TTC549 (cell line): ENCODE results near the gene RIN3.

ENCODE experiments used
- FAIRE-seq: peaks from 2 replicates; lab custom pipeline; 2012; peaks lifted over from hg19 to GRCh38; lab: Jason Lieb, UNC

The RIN3 gene, protein sequence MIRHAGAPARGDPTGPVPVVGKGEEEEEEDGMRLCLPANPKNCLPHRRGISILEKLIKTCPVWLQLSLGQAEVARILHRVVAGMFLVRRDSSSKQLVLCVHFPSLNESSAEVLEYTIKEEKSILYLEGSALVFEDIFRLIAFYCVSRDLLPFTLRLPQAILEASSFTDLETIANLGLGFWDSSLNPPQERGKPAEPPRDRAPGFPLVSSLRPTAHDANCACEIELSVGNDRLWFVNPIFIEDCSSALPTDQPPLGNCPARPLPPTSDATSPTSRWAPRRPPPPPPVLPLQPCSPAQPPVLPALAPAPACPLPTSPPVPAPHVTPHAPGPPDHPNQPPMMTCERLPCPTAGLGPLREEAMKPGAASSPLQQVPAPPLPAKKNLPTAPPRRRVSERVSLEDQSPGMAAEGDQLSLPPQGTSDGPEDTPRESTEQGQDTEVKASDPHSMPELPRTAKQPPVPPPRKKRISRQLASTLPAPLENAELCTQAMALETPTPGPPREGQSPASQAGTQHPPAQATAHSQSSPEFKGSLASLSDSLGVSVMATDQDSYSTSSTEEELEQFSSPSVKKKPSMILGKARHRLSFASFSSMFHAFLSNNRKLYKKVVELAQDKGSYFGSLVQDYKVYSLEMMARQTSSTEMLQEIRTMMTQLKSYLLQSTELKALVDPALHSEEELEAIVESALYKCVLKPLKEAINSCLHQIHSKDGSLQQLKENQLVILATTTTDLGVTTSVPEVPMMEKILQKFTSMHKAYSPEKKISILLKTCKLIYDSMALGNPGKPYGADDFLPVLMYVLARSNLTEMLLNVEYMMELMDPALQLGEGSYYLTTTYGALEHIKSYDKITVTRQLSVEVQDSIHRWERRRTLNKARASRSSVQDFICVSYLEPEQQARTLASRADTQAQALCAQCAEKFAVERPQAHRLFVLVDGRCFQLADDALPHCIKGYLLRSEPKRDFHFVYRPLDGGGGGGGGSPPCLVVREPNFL

DNA sequence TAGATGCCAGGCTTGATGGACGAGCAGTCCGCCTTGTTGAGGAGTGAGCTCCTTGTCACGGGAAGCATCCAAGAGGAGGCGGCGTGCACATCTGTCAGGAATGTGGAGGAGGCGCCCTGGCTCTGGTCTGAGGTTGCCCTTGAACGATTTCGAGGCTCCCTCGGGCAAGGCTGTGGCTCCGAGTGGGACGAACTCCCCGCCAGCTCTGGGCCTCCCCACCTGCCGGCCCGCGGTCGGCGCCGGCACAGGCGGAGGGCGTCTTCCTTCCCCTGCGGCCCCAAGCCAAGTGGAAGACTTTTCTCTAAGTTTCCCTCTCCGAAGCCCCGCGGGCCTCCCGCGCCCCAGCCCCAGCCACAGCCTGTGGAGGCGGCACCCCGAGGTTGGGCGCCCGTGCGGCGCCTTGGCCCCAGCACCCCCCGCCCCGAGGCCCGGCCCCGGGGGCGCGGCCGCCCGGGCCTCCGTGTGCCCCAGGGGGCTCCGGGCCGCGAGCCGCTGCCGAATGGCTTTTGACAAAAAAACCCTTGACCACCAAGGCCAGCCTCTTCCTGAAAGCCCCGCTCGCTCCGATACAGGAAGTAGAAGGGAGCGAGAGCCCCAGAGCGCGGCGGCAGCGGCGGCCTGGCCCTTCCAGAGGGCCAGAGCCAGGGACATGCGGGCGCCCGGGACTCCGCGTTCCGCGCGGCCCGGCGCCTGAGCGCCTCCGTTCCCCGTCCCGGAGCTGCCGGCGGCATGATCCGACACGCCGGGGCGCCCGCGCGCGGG, at the start of gene RIN3:
RIN3 (plus strand) TSS at position 578 of the 762 bp plus-strand sequence; CDS start at position 730, 152 bp downstream.
- no peak for FAIRE-seq

DNA sequence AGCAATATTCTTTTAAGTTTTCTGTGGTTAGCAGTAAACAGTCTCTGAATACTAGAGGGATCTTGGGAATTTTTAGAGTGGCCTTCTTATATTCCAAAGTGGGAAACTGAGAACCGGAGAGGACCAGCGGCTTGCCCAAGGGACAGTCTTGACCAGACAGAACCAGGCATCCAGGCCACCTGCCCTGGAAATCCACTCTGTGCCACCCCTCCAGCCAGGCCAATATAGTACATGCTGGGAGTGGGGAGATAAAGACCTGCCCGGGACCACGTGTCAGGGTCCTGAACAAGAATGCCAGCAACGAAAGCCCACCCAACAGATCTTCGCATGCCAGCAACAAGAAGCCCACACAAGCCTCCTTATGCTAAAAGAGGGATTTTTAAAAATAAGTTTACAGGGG, 49.4 kb upstream of the RIN3 start:
- no peak for FAIRE-seq

DNA sequence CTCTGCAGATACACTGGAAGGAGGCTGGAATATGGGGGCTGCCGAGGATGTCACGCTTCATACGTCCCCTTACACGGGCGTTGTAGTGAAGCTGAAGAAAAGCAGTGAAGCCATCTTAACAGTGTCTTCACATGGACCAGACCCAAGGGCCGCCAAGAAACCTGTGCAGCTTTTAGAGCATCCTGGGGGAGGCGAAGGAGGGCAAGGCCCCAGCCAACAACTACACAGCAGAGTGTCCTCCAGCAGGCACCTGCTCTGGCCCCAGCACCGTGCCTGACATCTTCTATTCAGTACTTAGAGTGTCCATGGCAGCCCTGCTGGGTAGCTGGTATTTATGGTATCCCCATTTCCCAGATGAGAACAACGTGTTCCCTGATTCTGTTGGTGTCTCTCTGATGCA, 48.9 kb upstream of the RIN3 start:
- no peak for FAIRE-seq

DNA sequence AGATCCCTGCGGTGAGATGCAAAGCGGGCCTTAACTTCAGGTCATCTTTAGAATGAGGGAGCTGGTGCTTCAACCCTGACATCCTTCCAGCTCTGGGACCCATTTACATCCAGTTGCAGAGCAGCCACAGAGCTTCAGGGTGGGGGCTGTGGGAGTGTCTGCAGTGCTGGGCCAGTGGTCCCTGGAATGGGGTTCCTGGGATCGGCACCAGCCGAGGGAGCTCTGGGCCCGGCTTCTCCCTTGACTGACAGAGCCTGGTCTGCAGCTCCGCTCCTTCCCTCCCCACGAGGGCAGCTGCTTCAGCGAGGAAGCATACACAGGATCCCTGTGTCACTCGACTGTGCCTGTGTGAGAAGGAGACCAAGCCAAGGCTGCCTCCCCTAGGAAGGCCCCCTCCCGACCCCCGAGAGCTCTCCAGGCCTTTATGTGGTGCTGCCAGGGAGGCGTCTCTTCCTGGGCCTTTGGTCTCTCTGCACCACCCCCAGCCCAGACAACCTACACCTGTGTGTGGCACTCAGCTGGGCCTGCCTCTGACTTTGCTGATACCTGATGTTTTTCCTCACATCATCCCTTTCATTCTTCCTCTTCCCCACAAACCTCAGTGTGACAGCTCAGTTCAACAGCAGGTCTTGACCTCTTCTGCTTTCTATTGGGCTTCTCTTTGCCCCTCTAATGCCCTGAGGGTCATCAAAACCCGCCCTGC, 48.1 kb upstream of the RIN3 start:
- FAIRE-seq: no peak

DNA sequence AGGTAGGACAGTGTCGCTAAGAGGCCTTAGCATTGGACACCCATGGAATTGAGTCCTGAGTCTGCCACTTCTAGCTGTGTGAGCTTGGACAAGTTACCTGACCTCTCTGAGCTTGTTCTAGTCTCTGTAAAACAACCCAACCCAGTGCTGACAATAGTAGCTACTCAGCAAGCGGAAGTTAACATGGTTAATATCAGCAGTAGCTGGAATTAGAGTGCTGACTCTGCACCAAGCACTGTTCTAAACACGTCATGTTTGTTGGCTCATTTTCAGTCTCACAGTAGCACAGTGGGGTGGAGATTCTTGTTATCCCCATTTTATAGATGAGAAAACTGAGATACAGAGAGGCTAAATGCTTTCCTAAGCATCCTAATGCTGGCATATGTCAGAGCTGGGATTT, 47.5 kb upstream of the RIN3 start:
- no peak for FAIRE-seq

DNA sequence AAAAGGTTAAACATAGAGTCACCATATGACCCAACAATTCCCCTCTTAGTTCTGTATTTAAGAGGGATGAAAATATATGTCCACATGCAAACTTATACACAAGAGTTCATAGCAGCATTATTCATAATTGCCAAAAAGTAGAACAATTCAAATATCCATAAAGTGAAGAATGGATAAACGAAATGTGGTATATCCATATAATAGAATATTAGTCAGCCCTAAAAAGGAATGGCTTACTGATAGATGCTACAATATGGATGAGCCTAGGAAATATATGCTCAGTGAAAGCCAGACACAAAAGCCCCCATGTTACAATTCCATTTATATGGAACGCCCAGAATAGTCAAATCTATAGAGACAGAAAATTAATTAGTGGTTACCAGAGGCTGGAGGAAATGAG, 44.1 kb upstream of the RIN3 start:
- FAIRE-seq: no peak

DNA sequence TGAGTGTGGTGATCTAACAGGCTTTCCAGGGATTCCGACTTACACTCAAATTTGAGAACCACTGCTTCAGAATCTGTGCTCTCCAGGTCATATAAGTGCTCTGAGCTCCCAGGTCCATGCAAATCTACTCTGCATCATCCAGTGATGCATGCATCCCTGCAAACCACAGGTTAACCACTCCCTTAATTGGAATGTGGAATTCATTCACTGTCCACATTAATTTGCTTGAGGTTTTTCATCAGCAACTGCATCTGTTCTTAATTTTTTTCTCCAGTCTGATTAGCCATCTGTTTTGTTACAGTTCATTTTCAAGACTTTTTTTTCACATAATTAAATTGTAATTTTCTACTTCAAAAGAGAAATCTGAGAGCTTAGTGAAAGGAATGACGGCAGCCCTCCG, 43.4 kb upstream of the RIN3 start:
- FAIRE-seq: no peak

DNA sequence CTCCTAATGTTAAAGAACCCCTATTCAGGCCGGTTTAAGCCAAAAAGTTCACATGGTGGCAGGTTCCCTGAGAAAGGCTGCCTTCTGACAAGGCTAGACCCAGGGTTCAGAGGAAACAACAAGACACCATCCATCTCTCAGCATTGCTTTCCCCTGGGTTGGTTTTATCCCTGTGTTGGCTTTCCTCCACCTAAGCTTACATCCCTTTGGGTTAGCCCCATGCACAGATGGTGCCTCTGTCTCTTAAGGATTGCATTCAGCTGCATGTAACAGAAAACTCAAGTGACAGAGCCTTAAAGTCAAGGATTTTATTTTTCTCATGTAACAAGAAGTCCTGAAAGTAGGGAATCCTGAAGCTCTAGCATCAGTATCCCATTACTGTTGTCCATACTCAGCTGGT, 42.8 kb upstream of the RIN3 start:
- no peak for FAIRE-seq

DNA sequence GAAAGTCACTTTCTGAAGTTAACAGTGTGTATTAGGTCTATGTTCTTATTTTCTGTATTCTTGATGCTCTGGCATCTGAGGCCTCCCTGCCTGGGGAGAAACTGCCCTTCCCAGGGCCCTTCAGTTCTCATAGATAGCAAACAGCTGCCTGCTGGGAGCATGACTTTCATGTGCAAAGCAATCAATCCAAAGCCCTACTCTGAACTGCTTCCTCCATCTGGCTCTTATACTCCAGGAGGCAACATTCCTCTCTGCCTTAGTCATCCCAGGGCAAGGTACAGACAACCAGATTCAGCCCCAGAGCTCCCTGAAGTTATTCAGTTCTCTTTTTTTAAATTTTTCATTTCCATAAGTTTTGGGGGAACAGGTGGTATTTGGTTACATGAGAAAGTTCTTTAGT, 41.7 kb upstream of the RIN3 start:
- no peak for FAIRE-seq

DNA sequence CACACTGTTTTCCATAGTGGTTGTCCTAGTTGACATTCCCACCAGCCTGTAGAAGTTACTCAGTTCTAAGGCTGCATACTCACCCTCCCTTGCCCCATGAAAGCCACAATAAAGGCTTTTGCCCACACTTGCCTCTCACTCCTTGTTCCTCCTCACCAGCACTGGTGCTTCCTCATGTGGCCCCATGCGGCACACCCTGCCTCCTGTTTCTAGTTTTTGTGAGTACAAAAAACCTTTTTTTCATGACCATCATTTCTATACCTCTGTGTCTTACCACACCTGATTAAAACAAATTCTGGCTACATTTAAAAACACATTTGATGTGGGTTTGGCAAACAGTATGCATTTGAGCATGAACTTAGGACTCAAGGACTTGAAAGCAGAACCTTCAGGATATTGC, 40.7 kb upstream of the RIN3 start:
- no peak for FAIRE-seq

DNA sequence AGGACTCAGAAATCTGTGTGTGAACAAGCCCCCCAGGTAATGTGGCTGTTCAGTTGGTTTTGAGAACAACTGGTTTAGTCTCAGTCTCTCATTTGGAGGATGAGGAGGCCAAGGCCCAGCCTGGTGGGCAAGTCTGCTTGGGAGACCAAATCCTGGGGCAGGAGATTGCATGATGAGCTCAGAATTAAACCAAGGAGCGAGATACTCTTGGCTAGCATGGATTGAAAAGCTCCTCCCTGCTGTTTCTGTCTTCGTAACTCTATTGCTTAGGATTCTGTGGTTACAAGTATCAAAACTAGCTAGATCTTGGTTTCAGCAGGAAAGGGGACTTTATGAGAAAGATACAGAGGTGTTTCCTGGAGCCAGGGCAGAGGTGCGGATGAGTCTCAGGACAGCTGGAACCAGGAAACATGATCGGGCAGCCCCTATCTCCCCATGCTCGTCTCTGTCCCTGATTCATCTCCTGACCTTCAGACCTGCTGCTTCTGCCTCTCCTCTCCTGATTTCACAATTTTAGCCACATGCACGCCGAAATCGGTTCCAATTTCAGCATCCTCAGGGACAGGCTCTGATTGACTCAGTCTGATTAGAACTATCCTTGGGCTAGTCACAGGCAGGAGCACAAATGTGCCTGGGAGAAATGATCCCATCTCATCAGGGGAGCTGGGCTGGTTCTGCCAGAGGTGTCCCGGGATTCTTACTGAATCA, 40.2 kb upstream of the RIN3 start:
- FAIRE-seq: no peak

DNA sequence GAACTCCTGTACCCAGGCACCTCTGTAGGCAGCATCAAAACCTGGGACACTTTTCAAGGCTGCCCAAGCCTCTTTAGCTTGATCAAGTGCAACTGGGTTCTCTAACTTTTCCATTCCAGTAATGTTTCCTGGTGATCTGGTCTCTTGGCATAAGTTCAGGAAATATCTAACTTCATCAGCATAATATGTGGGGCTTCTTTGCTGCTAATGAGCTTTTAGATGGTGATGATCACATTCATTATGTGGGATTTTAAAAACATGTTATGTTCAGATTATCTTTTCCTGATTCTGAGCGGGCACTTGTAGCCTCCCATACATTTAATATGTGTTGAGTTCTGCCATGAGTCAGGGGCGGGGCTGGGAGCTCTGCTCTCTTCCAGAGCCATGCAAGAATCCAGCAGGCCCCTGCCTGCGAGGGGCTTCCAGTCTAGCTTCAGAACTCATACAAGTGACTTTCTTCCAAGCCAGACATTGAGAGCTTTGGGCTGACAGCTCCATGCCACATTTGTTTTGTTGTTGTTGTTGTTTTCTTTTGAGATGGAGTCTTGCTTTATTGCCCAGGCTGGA, 39.5 kb upstream of the RIN3 start:
- FAIRE-seq: no peak

DNA sequence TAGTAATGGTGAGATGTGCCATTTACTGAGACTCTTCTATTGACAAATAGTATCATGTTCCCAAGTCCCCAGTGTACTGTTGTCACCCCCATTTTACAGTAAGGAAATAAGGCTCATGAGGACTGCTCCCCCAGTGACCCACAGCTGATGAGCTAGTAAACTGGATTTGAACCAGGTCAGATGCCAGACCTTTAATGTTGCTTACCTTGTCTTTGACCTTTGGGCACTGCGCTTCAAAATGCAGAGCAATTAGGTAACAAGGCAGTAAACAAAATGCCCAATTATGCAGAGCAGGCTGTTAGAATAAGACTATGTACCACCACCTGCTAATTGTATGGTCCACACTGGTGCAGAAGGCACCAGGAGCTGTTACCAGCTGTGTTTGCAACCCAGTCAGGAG, 38.5 kb upstream of the RIN3 start:
- no peak for FAIRE-seq

DNA sequence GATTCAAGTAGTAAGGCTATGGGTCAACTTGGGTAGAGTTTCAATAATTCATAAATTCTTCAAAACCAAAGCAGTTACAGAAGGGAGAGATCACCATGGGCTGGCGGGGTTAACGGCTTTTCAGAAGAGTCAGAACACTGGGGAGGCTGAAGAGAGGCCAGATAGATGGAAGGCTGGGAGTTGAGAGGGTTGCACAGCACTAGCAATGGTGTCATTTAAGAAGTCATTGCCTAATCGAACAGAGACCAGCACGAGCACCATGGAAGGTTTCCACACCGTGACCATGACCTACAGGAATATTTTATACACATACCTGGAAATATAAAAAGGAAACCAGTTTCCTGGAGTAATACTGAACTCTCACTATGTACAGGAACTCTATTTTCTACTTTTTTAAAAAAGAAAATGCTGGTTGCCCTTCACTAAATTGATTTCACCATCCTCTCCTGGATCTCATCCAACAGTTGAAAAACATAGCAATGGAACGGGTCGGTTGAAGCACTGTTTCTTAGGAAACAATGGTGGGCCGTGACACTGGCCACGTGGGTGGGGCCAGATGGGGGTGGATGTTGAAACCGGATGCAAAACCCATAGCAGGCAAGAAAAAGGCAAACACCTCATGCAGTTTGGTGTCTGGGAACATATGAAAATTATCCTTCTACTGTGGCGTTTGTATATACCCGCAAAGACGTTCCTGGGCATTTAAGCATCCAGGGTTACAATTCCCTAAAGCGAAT, 38.0 kb upstream of the RIN3 start:
- no peak for FAIRE-seq

DNA sequence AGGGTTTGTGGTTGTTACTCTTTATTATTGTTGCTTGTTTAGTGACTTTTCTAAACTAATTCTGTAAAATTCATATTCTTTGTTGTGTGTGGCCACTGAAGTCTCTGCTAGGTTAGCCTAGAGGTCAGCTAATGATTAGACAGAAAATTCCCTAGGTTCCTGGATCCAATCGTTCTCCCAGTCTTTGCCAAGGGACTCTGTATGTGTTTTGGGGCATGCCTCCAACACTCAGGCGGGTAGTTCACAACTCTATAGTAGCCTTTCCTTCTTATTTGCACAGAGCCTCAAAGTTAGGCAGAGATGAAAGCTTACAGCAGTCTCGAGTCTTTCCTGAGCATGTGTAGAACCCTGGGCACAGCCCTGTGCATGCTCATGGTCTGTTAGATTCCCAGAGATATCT, 32.7 kb upstream of the RIN3 start:
- FAIRE-seq: no peak

DNA sequence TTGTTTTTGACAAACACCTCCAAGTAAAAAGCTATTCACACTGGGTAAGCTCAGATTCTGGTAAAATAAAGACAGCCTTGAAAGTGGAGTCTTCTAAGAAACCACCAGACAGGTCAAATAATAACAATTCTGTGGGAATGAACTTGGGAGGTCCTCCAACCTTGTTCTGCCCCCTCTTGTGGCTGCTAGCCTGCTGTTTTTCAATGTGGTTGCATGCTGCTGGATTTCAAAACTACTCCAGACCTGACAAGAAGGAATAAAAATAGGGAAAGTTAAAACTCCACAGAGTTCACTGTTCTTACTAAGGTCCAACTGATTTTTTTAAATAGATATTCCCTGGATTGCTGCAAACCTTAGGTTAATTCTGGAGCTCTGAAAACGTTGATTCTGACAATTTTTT, 32.2 kb upstream of the RIN3 start:
- FAIRE-seq: no peak

DNA sequence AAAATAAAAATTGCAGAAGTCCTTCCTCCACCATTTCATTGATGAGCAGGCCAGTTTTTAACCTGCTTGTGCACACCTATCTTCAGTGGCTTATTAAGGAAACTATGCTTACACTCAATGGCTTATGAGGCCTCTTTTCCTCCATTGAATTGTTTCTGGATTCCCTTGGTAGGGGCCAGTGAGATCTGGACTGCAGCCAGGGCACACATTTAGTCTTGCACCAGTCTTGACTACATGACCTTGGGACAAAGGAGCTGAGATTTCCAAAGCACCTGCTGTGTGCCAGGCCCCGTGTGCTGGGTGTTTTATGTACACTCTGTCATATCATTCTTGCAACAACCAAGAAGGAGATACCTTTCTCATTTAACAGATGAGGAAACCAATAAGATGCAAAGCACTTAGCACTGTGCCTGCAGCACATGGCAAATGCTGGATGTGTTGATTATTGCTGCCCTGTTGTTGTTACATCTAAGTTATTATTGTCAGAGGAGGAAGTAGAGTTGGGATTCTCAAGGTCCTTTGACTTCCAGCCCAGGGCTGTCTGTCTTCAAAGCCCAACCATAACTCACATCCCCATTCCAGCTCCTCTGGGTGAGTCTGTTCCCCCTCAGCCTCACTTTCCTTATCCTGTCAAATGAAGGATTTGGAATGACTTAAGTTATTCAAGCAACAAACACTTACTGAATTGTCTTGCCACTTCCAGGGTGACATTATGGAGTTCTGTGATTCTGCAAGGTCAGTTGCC, 31.6 kb upstream of the RIN3 start:
- no peak for FAIRE-seq

DNA sequence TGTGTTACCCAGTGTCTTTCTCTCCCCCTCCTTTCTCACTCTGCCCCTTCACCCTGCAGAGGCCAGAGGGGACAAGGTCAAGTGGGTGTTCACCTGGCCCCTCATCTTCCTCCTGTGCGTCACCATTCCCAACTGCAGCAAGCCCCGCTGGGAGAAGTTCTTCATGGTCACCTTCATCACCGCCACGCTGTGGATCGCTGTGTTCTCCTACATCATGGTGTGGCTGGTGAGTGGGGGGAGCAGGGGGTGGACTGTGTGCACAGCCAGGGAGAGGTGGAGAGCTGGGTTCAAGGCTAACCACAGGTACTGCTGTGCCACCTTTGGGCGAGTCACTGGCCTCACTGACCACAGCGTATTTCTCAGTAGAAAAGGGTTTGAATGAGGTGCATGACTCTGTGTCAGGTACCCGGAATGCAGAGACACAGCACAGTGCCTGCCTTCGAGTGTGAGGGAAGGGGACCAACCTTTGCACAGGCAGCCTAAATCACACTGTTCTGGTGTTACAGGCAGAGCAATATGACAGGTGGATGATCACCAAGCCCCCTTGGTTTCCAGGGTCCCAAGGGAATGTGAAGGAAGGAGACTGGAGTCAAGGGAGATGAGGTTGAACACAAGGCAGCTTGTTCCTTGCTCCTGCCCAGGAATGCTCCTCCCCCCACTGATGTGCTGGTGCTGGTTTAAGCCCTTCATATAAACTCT, 30.8 kb upstream of the RIN3 start:
- FAIRE-seq: no peak
